ENCODE measurements around the gene MPV17L. TPM values are rescaled to one million over a fixed set of nuclear protein-coding genes. Genes with fewer than 3 reads are reported as not detected.

MPV17L gene
- total and polyA plus RNA-seq, 7 donors = 5.6 to 30.3 (median 6.3) TPM

GRCh38 chr16:15457400-15457799, 61.8 kb downstream of the MPV17L start:
- Histone ChIP-seq H3K4me1 (no peaks in the 10 kb centered on the region), H3K36me3 (ENCODE audit: insufficient read depth in 1 of 2, low read depth in 1 of 2) (no peaks in the 10 kb centered on the region), H3K27me3 (ENCODE audit: insufficient read depth in 3 of 3, low read length in 2 of 3) (no peaks in the 10 kb centered on the region), H3K9me3 (no peaks in the 10 kb centered on the region), H3K27ac (no peak overlapping the region), H3K4me3 (no peak overlapping the region)
- ATAC-seq = no peak
- DNase-seq = no peak
- 91 to 93% (median 92%) methylated on average over 3 of the region's 3 CpGs for WGBS, 3 donors
- no peak for TF ChIP-seq CTCF (IDR thresholded peaks at IDR 0.05)
- intact Hi-C loops (cut with DNase I) = no loop called here

- TF ChIP-seq CTCF (IDR thresholded peaks at IDR 0.05) = peak; percentile 37
- Histone ChIP-seq H3K4me1 (no peaks in the 10 kb centered on the region), H3K9me3 (no peaks in the 10 kb centered on the region), H3K27me3 (ENCODE audit: insufficient read depth in 3 of 3, low read length in 2 of 3) (no peaks in the 10 kb centered on the region), H3K27ac (peak overlapping the region; percentile 43), H3K4me3 (no peak overlapping the region), H3K36me3 (ENCODE audit: insufficient read depth in 1 of 2, low read depth in 1 of 2) (no peaks in the 10 kb centered on the region)
- intact Hi-C loops (cut with DNase I) = no loop called here
- WGBS, 3 donors = 37 to 54% (median 51%) methylated on average over 4 of the region's 4 CpGs
- ATAC-seq = peak; percentile 87 to 95 (median 90)
- no peak for DNase-seq
Observed at GRCh38 chr16:15457958-15458357, 62.4 kb downstream of the MPV17L start.

GRCh38 chr16:15459791-15460190, 64.2 kb downstream of the MPV17L start:
- H3K9me3 ChIP-seq = no peaks in the 10 kb centered on the region
- WGBS, 3 donors = 86 to 95% (median 92%) methylated on average over 1 of the region's 1 CpG
- no peak for TF ChIP-seq CTCF (IDR thresholded peaks at IDR 0.05)
- no peak overlapping the region for H3K4me3 ChIP-seq
- H3K36me3 ChIP-seq (ENCODE audit: insufficient read depth in 1 of 2, low read depth in 1 of 2) = no peaks in the 10 kb centered on the region
- DNase-seq (no peak), ATAC-seq (no peak)
- H3K27ac ChIP-seq = no peak overlapping the region
- no peaks in the 10 kb centered on the region for H3K27me3 ChIP-seq (ENCODE audit: insufficient read depth in 3 of 3, low read length in 2 of 3)
- intact Hi-C loops (cut with DNase I) = loop anchor here in 1 of 2 donors (5.0 kb wide), 1 partner anchor 32 kb away; no protein-coding TSS in a partner anchor
- no peaks in the 10 kb centered on the region for H3K4me1 ChIP-seq

- no peak for ATAC-seq
- no peak for TF ChIP-seq CTCF (IDR thresholded peaks at IDR 0.05)
- WGBS, 3 donors = 68 to 82% (median 78%) methylated on average over 3 of the region's 3 CpGs
Observed at GRCh38 chr16:15460601-15461000, 65.0 kb downstream of the MPV17L start.

GRCh38 chr16:15461376-15461775, 65.8 kb downstream of the MPV17L start:
- Histone ChIP-seq H3K4me3 (no peak overlapping the region), H3K27me3 (ENCODE audit: insufficient read depth in 3 of 3, low read length in 2 of 3) (no peaks in the 10 kb centered on the region), H3K9me3 (no peaks in the 10 kb centered on the region), H3K27ac (no peak overlapping the region), H3K4me1 (no peaks in the 10 kb centered on the region), H3K36me3 (ENCODE audit: insufficient read depth in 1 of 2, low read depth in 1 of 2) (no peaks in the 10 kb centered on the region)
- DNase-seq = no peak
- no peak for TF ChIP-seq CTCF (IDR thresholded peaks at IDR 0.05)
- intact Hi-C loops (cut with DNase I) = loop anchor here in 1 of 2 donors (5.0 kb wide), 1 partner anchor 34 kb away; no protein-coding TSS in a partner anchor
- ATAC-seq = no peak
- 94 to 95% (median 95%) methylated on average over 6 of the region's 6 CpGs for WGBS, 3 donors

More at GRCh38 chr16:15460601-15461000, 65.0 kb downstream of the MPV17L start:
- intact Hi-C loops (cut with DNase I) = loop anchor here in 1 of 2 donors (5.0 kb wide), 1 partner anchor 33 kb away; no protein-coding TSS in a partner anchor
- DNase-seq = no peak
- Histone ChIP-seq H3K36me3 (ENCODE audit: insufficient read depth in 1 of 2, low read depth in 1 of 2) (no peaks in the 10 kb centered on the region), H3K27ac (no peak overlapping the region), H3K4me3 (no peak overlapping the region), H3K4me1 (no peaks in the 10 kb centered on the region), H3K9me3 (no peaks in the 10 kb centered on the region), H3K27me3 (ENCODE audit: insufficient read depth in 3 of 3, low read length in 2 of 3) (no peaks in the 10 kb centered on the region)
